GM18508 (cell line): ENCODE data around the gene ATF4.

ENCODE experiments used
- ATAC-seq: cut with Tn5 transposase; IDR thresholded peaks from one replicate; pipeline ENCODE4 v1.9.1; 2021; ENCODE audit warnings: moderate number of reproducible peaks; ENCODE audit not compliant: insufficient read depth, unreplicated experiment

ATF4 gene

GRCh38 chr22:39527481-39527961, 7.2 kb downstream of the ATF4 start:
- no peak for ATAC-seq

- ATAC-seq, result no peak
These were observed 7.8 kb downstream of the ATF4 start for GRCh38 chr22:39528080-39528661.

DNA sequence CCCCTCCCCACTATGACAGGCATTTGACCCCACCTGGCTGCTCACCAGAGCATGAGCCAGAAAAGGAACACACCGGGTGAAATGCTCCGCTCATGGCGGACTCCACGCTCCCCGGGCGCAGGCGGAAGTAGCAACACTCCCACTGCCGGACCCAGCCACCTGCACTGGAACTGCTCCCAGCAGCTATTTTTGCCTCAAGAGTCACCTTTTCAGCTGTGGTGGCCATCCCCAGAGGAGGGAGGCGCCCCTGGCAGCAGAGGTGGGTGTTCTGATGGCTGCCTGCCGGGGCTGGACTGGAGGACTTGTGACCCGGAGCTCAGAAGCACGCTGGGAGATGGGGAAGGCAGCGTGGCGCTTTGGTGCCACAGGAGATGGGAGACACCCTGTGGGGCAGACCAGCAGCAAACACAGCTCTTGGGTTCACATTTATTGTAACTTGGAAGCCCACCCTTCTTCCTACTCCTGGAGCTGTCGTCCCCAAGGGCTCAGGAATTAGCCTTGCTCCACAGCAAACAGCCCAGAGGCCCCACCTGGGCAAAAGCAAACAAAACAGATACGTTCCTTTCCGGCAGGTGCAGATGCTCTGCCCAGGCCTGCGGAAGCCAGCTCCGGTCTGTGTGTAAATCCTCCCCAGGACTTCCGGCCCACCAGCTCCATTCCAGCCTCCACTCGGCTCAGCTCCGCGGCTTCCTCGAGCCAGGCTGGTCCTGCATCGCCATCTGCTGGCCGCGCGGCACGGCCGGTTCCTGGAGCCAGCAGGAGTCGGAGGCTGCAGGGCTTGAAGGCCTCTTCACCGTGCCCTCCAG, 8.5 kb downstream of the ATF4 start:
- ATAC-seq, result no peak

DNA sequence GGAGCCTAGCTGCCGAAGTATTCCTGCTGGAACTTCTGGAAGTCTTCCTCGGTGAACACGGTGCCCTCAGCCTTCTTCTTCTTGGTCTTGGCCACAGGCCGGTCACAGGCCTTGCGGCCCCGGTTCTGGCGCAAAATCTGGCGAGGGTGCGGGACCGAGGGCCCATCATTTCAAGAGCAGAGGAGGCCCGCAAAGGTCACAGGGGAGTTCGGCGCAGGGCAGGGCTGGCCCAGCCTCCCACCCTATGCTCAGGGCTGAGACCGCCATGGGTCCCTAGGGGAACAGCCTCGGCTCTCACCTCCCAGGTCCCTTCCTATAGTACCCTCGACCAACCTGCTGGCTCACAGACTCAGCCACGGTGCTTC, 9.1 kb downstream of the ATF4 start:
- ATAC-seq, result no peak

DNA sequence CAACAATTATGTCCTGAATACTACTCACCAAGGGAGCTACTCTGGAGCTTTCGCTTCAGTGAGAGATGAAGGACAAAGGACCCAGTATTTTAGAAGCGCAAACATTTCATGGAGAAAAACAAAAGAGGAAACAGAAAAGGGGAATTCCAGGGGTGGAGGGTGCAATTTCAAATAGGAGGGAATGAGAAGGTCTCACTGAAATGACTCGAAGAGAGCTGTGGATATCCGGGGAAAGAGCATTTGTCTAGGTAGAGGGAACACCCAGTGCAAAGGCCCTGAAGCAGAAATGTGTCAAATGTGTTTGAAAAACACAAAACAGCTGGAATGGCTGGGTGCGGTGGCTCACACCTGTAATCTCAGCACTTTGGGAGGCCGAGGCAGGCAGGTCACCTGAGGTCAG, 9.8 kb downstream of the ATF4 start:
- no peak for ATAC-seq

- no peak for ATAC-seq
These were observed 10.4 kb downstream of the ATF4 start for GRCh38 chr22:39530692-39531331.

DNA sequence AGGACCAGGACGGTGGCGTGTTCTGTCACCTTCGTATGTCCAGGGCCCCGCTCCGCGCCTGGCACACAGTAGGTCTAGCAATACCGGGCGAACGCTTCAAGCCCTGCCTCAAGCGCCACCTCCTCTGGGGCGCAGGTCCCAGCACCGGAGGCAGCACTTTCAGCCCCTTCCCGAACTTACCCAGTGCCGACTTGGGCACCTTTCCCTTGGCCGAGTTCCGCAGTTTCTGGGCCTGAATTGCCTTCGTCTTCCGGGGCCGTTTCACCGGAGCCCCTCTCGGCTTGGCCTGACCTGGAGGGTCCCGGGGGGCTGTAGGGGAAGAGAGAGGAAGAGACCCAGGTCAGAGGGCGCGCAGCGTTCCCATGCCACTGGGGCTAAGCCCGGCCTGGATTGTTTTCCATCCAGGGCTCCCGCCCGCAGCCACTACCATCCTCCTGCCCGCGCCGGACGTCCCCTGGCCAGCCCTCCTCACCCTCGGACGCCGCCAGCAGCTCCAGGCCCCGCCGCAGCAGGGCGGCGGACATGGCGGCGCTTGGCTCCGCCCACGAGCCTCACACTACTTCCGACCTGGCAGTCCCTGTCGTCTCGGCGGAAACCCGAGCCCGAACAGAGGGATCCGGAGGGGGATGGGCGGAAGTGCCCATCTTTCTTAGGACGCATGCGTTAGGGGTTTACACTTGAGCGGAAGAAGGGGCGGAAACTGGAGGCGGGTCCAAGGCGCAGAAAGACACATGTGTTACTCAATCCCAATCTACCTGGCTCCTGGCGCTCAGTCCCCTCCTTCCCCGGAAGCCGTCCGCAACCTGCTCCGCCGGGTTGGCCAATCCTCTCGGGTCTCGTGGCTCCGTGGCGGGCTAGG, 12.1 kb downstream of the ATF4 start, which contains the start of gene RPS19BP1:
Gene RPS19BP1 (minus strand): TSS at position 534 of the 859 bp plus-strand sequence. CDS start 10 bp downstream, at position 524.
- ATAC-seq, result peak; percentile 65

DNA sequence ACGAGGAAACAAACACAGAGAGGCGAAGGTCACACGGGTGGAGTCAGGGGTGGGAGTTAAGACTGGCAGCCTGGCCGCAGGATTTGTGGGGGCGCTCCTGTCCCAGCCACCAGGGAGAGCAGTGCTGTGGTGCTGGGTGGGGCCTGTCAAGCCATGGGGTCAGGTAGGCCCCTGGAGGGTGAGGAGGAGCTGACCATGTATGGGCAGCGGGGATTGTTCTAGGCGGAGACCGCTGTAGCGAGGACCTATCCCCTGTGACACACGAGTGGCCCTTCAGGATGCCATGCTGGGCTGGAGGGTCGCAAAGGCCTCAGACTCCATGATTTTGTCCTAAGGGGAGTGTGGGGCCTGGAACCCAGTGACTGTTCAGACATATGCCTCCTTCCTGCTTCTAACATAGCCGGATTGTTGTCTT, 13.7 kb downstream of the ATF4 start:
- ATAC-seq, result no peak

GRCh38 chr22:39534591-39535356, 14.4 kb downstream of the ATF4 start:
- no peak for ATAC-seq

DNA sequence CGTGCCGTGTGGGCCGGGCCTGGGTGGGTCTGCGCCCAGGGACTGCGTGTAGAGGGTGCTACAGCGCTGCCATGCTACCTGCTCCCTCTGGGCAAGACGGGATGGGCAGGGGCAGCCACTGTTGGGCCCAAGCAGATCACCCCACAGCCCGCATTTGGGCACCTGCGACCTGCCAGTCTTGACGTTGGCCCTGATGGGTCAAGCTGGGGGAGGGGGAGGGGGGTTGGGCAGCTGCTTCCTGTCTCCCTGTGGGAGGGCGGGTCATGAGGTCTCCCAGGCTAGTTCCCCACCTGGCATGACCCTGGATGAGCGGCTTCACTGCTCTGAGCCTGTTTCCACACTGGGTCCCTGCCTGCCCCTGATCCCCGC, 15.0 kb downstream of the ATF4 start:
- no peak for ATAC-seq

DNA sequence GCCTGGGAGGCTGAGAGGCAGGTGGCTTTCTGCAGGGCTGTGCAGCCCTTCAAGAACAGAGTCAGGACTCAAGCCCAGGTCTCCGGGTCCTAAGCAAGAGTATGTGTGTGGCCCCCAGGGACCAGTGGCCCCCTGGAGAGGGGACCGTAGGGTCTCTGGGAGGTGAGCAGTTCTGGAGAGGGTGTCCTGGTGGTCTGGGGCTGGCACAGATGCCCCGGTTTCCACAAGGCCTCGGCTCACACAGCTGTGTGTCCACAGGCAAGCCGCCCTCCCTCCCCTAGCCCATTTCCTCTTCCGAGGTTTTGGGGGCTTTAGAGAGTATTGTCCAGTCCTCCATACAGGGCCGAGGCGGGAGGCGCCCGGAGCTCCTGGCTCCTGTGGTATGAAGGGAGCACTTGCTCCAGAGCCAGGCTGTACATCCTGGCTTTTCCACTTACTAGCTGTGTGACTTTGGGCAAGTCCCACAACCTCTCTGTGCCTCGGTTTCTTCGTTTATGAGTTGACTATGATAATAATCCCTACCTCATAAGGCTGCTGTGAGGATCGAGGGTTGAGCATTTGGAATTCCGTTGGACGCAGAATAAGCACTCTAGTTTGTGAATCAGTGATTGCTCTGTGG, 15.6 kb downstream of the ATF4 start:
- no peak for ATAC-seq

- ATAC-seq, result no peak
These were observed 16.3 kb downstream of the ATF4 start for GRCh38 chr22:39536711-39537110.

DNA sequence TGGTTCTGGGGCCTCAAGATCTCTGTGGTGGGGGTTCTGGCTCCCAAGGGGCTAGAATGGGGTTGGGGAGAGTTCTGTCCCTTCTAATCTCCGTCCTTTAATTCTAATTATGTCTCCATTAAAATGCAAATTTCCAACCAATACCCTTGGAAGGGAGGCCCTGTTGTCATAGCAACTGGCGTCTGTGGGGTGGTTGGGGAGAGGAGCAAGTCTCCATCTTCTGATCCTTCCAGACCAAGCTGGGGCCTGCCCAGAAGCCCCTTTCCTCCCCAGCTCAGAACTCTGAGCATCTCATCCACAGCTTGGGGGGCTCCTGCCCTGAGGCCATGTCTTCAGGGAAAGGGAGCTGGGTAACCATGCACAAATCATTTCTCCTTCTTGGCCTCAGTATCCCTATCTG, 17.6 kb downstream of the ATF4 start:
- ATAC-seq, result no peak

- no peak for ATAC-seq
These were observed 22.7 kb downstream of the ATF4 start for GRCh38 chr22:39543095-39543494.

DNA sequence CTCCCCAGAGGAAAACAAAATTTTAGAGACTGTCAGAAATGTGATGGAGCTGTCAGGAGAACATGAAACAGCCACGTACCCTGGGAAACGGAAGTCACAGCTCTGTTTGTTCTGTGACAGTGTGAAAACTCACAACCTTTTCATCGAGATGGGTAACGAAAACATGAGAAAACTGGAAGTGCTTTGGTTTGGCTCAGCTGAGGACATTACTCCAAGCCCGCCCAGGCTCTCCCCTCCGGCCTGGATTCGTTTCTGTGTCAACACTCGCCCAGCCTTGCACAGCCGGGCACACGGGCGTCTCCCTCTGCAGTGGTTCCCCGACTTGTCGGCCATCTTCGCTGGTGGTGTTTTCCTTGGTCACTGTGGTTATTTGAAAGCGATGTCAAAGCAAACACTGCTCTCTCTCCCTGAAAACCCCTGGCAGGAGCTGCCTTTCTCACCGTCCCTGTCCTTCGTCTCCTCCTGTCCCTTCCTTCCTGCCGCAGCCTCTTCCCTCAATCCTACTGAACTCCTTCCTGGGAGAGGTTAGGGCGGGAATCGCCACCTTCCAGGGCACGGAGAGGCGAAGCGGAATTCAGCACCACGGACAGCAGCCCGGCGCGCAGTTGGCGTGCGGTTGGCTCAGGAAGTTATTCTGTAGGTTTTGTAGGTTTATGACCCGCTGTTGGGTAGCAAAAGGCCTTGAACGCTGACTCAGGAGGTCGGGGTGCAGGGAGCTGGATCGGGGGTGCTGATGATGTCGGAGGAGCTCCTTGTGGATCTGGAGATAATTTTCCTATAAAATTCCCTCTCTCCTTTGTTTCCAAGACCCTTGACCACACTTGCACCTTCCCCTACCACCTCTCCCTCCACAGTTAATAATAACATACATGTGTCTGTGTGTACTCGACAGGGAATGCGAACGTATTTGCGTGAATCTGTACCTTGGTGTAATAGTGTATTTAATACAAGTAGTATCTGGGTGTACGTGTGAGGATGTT, 25.3 kb downstream of the ATF4 start:
- no peak for ATAC-seq

DNA sequence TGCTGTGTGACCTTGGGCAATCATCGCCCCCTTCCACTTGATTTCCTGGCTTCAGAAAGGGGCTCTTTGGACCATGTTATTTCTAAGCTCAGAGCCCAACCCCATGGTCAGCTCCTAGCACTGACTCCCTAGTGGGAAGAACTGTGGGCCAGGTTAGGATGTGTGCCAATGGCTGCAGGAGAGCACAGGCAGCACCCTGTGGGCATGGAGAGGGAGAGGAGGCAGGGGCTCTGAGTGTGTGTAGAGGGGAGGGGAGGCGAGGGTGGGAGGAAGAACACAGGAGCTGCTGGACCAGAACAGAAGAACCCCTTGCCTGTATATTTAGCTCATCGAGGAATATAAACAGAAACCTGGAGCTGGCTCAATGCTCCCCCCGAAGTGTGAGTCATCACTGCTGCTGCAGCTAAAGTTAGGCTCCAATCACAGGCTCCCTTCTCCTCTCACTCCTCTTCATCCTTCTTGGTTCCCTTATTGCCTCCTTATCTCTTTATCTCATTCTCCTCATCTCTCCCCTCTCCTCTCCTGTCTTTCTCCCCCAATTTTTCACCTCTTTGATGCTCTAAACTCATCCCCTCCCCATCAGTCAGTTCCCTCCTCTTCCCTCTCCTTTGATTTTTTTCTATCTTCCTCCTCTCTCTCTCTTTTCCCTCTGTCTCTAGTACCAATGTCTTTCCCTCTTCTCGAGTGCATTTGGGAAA, 26.7 kb downstream of the ATF4 start:
- no peak for ATAC-seq

DNA sequence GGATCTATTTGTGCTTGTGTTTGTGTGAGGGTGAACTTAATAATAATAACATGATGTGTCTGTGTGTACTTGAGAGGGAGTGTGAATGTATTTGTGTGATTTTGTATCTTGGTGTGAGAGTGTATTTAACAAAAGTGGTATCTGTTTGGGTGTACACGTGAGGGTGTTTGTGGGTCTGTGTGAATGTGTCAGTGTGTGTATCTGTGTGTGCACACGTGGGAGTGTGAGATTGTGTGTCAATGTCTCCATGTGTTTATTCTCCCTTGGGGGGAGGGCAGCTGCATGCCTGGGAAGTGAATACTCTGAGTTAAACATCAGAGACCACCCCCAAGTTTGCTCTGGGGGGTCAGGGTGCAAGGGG, 27.2 kb downstream of the ATF4 start:
- no peak for ATAC-seq

- no peak for ATAC-seq
These were observed 33.1 kb downstream of the ATF4 start for GRCh38 chr22:39553429-39553828.
